ENCODE results near the gene SPTA1. TPM values are rescaled to one million over a fixed set of nuclear protein-coding genes. Genes with fewer than 3 reads are reported as not detected.

The SPTA1 gene
- total and polyA plus RNA-seq, 2 donors = 0.06 to 3.9 TPM

DNA sequence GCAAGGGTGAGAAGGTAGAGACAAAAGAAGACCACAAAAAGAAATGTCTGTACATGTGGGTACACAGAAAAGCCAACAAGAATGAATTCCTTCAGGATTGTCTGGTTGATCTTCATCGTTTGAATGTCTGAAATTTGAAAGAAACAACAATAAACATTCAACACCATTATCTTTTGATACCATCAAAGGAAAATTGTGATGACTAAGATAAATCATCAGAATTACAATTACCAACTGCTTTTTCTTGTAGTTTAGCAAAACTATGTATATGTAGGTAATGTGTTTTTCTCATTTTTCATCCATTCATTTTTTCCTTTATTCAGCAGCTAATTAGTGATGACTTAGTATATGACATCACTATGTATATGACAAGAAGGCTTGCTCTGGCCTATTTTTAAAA is 106.8 kb downstream of the SPTA1 start, which contains the start of gene OR10X1:
OR10X1 (minus strand) TSS at position 167 of the 400 bp plus-strand sequence; CDS start at position 167, 0 bp downstream.
- 63% methylated on average over 1 of the region's 1 CpG for WGBS
- no peak for DNase-seq (ENCODE audit: extremely low spot score)
- Histone ChIP-seq H3K4me1 (ENCODE audit: insufficient read depth) (no peaks in the 10 kb centered on the region), H3K4me3 (ENCODE audit: low read depth, low read length) (no peak within 1 kb of the TSS), H3K36me3 (ENCODE audit: insufficient read depth) (no peaks in the 10 kb centered on the region), H3K27ac (ENCODE audit: low read depth) (no peak within 1 kb of the TSS)

DNA sequence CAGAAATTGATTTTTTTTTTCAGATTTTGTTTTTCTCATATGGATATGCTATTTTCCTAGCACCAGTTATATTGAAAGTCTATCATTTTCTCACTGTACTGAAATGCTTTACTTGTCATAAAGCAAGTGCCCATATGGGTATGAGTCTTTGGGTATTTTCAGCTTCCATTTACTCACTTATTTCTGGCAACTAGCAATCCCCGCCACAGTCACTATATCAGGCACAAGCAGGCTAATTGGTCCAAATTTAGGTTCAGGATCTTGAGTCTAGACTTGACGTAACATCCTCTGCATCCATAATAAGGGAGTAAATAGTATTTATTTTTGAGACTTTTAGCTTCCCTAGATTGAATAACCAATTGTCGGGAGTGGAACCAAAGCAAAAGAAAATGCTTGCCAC is 109.0 kb downstream of the SPTA1 start:
- Histone ChIP-seq H3K4me1 (ENCODE audit: insufficient read depth) (no peaks in the 10 kb centered on the region), H3K27ac (ENCODE audit: low read depth) (no peak overlapping the region), H3K4me3 (ENCODE audit: low read depth, low read length) (no peak overlapping the region), H3K36me3 (ENCODE audit: insufficient read depth) (no peaks in the 10 kb centered on the region)
- WGBS = 89% methylated on average over 3 of the region's 3 CpGs
- no peak for DNase-seq (ENCODE audit: extremely low spot score)

GRCh38 chr1:158572226-158572625 is 114.3 kb downstream of the SPTA1 start:
- Histone ChIP-seq H3K27ac (ENCODE audit: low read depth) (no peak overlapping the region), H3K4me1 (ENCODE audit: insufficient read depth) (no peaks in the 10 kb centered on the region), H3K36me3 (ENCODE audit: insufficient read depth) (no peaks in the 10 kb centered on the region), H3K4me3 (ENCODE audit: low read depth, low read length) (no peak overlapping the region)
- no peak for DNase-seq (ENCODE audit: extremely low spot score)
- 76% methylated on average over 1 of the region's 1 CpG for WGBS

DNA sequence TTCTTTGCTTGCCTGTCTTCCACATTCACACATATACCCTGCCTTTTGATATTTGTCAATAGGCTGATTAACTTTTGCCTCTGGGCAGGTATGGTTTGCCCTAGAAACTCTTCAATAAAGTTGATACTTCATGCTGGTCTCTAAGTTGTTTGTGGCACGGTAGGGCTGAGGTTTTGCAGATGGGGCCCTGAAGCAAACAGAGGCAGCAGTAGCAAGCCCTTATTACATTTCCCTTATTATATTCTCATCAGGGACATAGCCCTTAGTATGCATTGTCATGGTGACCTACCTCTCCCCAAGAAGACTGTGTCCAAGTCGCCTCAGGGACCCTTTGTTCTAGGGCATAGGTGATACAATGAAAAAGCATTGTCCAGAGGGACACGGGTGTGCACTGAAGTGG is 116.0 kb downstream of the SPTA1 start, which contains the start of gene OR6P1:
OR6P1 (minus strand) TSS at position 101 of the 400 bp plus-strand sequence. CDS start 6,976 bp downstream, outside the sequence.
- Histone ChIP-seq H3K4me3 (ENCODE audit: low read depth, low read length) (no peak within 1 kb of the TSS), H3K36me3 (ENCODE audit: insufficient read depth) (no peaks in the 10 kb centered on the region), H3K4me1 (ENCODE audit: insufficient read depth) (no peaks in the 10 kb centered on the region), H3K27ac (ENCODE audit: low read depth) (no peak within 1 kb of the TSS)
- no peak for DNase-seq (ENCODE audit: extremely low spot score)
- WGBS = 73% methylated on average over 3 of the region's 3 CpGs

GRCh38 chr1:158564608-158565007 is 121.9 kb downstream of the SPTA1 start:
- Histone ChIP-seq H3K36me3 (ENCODE audit: insufficient read depth) (no peaks in the 10 kb centered on the region), H3K27ac (ENCODE audit: low read depth) (no peak overlapping the region), H3K4me3 (ENCODE audit: low read depth, low read length) (no peak overlapping the region), H3K4me1 (ENCODE audit: insufficient read depth) (no peaks in the 10 kb centered on the region)
- 70% methylated on average over 2 of the region's 2 CpGs for WGBS
- no peak for DNase-seq (ENCODE audit: extremely low spot score)

DNA sequence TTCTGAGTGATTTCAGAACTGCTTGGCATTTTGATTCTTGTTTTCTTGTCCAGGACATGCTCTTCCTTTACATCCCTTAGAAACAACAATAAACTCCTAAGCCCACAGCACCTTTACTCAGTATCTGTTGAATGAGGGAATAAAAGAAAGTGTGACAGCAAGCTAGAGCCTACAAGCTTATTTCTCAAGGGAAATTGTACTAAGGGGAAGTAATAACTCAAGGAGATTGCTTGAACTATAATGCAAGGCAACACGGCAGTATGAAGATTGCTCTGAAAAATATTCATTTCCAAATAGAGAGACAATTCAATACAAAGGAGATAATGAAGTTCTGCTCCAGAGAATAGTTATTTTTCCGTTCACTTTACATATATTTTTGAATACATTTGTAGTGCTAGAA is 122.7 kb downstream of the SPTA1 start:
- Histone ChIP-seq H3K36me3 (ENCODE audit: insufficient read depth) (no peaks in the 10 kb centered on the region), H3K4me1 (ENCODE audit: insufficient read depth) (no peaks in the 10 kb centered on the region), H3K4me3 (ENCODE audit: low read depth, low read length) (no peak overlapping the region), H3K27ac (ENCODE audit: low read depth) (no peak overlapping the region)
- no peak for DNase-seq (ENCODE audit: extremely low spot score)
- WGBS = 72% methylated on average over 2 of the region's 2 CpGs

Other genes with a start within 250 kb of the SPTA1 start
- gene OR10K1, start 224.9 kb downstream of the SPTA1 start, total RNA-seq = not detected
- not detected for gene OR10K1, start 224.9 kb downstream of the SPTA1 start, polyA plus RNA-seq
- not detected for gene OR10R2, start 214.5 kb downstream of the SPTA1 start, total RNA-seq
- gene OR10R2, start 214.5 kb downstream of the SPTA1 start, polyA plus RNA-seq = not detected
- not detected for gene OR6Y1, start 132.3 kb downstream of the SPTA1 start, total RNA-seq
- gene OR6Y1, start 132.3 kb downstream of the SPTA1 start, polyA plus RNA-seq = not detected
- gene OR6P1, start 116.1 kb downstream of the SPTA1 start, total RNA-seq = not detected
- not detected for gene OR6P1, start 116.1 kb downstream of the SPTA1 start, polyA plus RNA-seq
- not detected for gene OR10X1, start 106.8 kb downstream of the SPTA1 start, total RNA-seq
- not detected for gene OR10X1, start 106.8 kb downstream of the SPTA1 start, polyA plus RNA-seq
- not detected for gene OR10Z1, start 81.4 kb downstream of the SPTA1 start, total RNA-seq
- gene OR10Z1, start 81.4 kb downstream of the SPTA1 start, polyA plus RNA-seq = not detected
- gene OR6K2, start 13.9 kb upstream of the SPTA1 start, total RNA-seq = not detected
- not detected for gene OR6K2, start 13.9 kb upstream of the SPTA1 start, polyA plus RNA-seq
- not detected for gene OR6K3, start 34.0 kb upstream of the SPTA1 start, total RNA-seq
- gene OR6K3, start 34.0 kb upstream of the SPTA1 start, polyA plus RNA-seq = not detected
- gene OR6K6, start 68.0 kb upstream of the SPTA1 start, total RNA-seq = not detected
- not detected for gene OR6K6, start 68.0 kb upstream of the SPTA1 start, polyA plus RNA-seq
- gene OR6N1, start 85.5 kb upstream of the SPTA1 start, total RNA-seq = not detected
- gene OR6N1, start 85.5 kb upstream of the SPTA1 start, polyA plus RNA-seq = not detected
- gene OR6N2, start 94.5 kb upstream of the SPTA1 start, total RNA-seq = not detected
- gene OR6N2, start 94.5 kb upstream of the SPTA1 start, polyA plus RNA-seq = not detected
- 9.0 TPM for gene MNDA, start 144.6 kb upstream of the SPTA1 start, total RNA-seq
- 3.2 TPM for gene MNDA, start 144.6 kb upstream of the SPTA1 start, polyA plus RNA-seq
- gene PYHIN1, start 244.8 kb upstream of the SPTA1 start, total RNA-seq = 0.69 TPM
- gene PYHIN1, start 244.8 kb upstream of the SPTA1 start, polyA plus RNA-seq = 0.49 TPM

Data from urinary bladder (tissue), 4 donors.